Thoracic aorta (tissue), 2 donors: Measurements from ENCODE around the gene HSPA12A. TPM values are rescaled to one million over a fixed set of nuclear protein-coding genes. Genes with fewer than 3 reads are reported as not detected.

Experiments
- ATAC-seq: fragments of 150-250 bp; one replicate; pipeline ENCODE4 v1.8.0; 2017; ENCODE audit warnings: low read depth; ENCODE audit not compliant: insufficient number of reproducible peaks, low FRiP score
- DNase-seq: peaks from one replicate; pipeline ENCODE4 v3.0.0-alpha.2; 2020; ENCODE audit warnings: low spot score
- H3K27ac ChIP-seq, 2 donors: fragments of 200-600 bp; sonication (generic); 1 replicate in 1 of 2; 2 replicates in 1 of 2; pipeline ENCODE4 v1.5.1; 2016; ENCODE audit warnings: mild to moderate bottlenecking in 2 of 2, moderate library complexity in 2 of 2
- H3K27me3 ChIP-seq: fragments of 200-600 bp; sonication (generic); replicated peaks from 2 replicates; pipeline ENCODE4 v1.6.0; 2016; ENCODE audit warnings: mild to moderate bottlenecking; ENCODE audit not compliant: insufficient read depth
- H3K36me3 ChIP-seq: fragments of 200-600 bp; sonication (generic); one replicate; pipeline ENCODE4 v1.5.1; 2016
- H3K4me1 ChIP-seq, 2 donors: fragments of 200-600 bp; sonication (generic); 1 replicate in 1 of 2; 2 replicates in 1 of 2; pipeline versions ENCODE4 v1.5.1 to v1.6.0; 2016; ENCODE audit warnings: low read depth in 2 of 2, mild to moderate bottlenecking in 1 of 2; ENCODE audit not compliant: control insufficient read depth in 1 of 2
- H3K4me3 ChIP-seq: fragments of 200-600 bp; sonication (generic); 2 replicates; pipeline ENCODE4 v1.5.1; 2016; ENCODE audit warnings: mild to moderate bottlenecking
- H3K9me3 ChIP-seq: fragments of 200-600 bp; sonication (generic); 2 replicates; pipeline ENCODE4 v1.5.1; 2016
- CTCF ChIP-seq: fragments of 200-600 bp; sonication (generic); IDR thresholded peaks from one replicate; pipeline ENCODE4 v1.5.1; 2019; ENCODE audit warnings: antibody characterized with exemption
- total RNA-seq, 2 donors: library from RNA; depleted of rRNA; stranded (reverse); fragments of >200 nt; gene quantifications; one replicate each; pipeline versions ENCODE4 v1.1.0 to v1.2.3, GENCODE V29; 2016

Gene HSPA12A
- total RNA-seq, 2 donors from 2014 or later: 10.2 to 13.6 TPM

GRCh38 chr10:116672891-116673290, 69.5 kb downstream of the HSPA12A start:
- no peak for TF ChIP-seq CTCF
- H3K27ac ChIP-seq: no peak overlapping the region
- no peaks in the 10 kb centered on the region for H3K27me3 ChIP-seq
- no peaks in the 10 kb centered on the region for H3K9me3 ChIP-seq
- no peak overlapping the region for H3K4me3 ChIP-seq
- H3K36me3 ChIP-seq: peaks cover 15% of the 10 kb centered on the region
- no peak for ATAC-seq
- no peak for DNase-seq
- H3K4me1 ChIP-seq: no peaks in the 10 kb centered on the region

GRCh38 chr10:116671274-116671926, 71.0 kb downstream of the HSPA12A start:
- H3K27ac ChIP-seq: no peak overlapping the region
- DNase-seq: no peak
- H3K27me3 ChIP-seq: no peaks in the 10 kb centered on the region
- peaks cover 0 to under 1% of the 10 kb centered on the region in 2 donors for H3K4me1 ChIP-seq
- ATAC-seq: no peak
- peaks cover 15% of the 10 kb centered on the region for H3K36me3 ChIP-seq
- H3K9me3 ChIP-seq: no peaks in the 10 kb centered on the region
- no peak for TF ChIP-seq CTCF
- H3K4me3 ChIP-seq: no peak overlapping the region

DNA sequence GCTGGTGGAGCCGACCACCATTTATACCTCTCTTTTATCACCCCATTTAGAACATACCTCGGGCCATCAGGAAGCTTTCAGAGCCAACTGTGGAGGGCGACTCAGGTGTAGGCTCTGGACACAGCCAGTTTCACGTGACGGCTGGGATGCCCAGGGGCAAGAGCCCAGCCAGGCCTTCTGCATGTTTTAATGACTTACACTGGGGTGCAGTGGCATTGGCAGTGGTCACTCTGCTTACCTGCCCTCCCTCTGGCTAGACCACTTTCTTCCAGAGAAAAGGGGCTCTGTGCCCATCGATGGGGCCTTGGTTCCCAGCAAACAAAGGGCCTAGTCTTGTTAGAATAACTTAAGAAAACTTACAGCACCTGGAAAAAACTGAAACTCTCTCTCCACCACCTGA, 71.7 kb downstream of the HSPA12A start:
- H3K4me1 ChIP-seq: peaks cover 5 to 8% of the 10 kb centered on the region in 2 donors
- TF ChIP-seq CTCF: no peak
- DNase-seq: no peak
- H3K36me3 ChIP-seq: peaks cover 10% of the 10 kb centered on the region
- ATAC-seq: no peak
- H3K4me3 ChIP-seq: no peak overlapping the region
- H3K27ac ChIP-seq: no peak overlapping the region
- H3K27me3 ChIP-seq: no peaks in the 10 kb centered on the region
- H3K9me3 ChIP-seq: no peaks in the 10 kb centered on the region

DNA sequence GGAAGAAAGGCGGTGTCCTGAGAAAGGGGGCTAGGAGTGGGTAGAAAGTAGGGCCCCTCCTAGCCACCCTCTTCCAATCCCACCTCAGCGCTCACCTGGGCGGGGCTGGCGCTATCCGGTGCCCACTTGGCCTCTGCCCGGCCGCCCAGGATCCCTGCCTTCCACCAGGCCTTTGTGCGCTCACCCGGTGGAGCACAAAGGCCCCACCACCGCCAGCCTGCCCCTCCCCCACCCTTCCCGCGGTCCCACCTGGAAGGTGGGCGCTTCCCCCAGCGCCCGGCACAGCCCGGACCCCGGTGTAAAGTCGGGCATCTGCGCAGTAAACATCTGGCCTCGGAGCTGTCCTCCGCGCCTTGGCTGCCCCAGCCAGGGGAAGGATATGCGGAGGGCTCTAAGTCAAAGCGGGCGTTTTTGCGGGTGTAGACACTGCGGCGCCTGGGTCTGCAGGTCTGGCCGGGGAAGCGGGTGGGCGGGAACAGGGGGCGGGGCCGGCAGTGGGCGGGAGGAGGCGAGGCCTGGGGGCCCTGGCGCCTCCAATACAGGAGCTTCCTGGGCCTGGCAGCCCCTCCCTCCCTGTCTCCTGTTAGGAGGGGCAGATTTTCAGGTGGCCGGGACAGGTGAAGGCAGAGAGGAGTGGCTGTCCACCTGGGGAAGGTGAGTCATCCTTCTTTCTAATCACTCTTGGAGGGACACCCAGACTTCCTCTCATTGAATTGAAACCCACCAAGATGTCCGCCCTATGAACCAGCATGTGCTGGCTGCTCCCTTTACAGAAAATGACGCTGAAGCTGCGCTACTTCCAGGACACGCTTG, 72.3 kb downstream of the HSPA12A start:
- no peak for ATAC-seq
- H3K27me3 ChIP-seq: no peaks in the 10 kb centered on the region
- no peak for TF ChIP-seq CTCF
- H3K9me3 ChIP-seq: no peaks in the 10 kb centered on the region
- no peak overlapping the region for H3K4me3 ChIP-seq
- peaks cover 9% of the 10 kb centered on the region for H3K36me3 ChIP-seq
- no peak overlapping the region for H3K27ac ChIP-seq
- no peak for DNase-seq
- peaks cover 6 to 8% of the 10 kb centered on the region in 2 donors for H3K4me1 ChIP-seq

GRCh38 chr10:116669080-116669479, 73.3 kb downstream of the HSPA12A start:
- peaks cover 9% of the 10 kb centered on the region for H3K36me3 ChIP-seq
- no peak for DNase-seq
- no peak for TF ChIP-seq CTCF
- no peaks in the 10 kb centered on the region for H3K27me3 ChIP-seq
- no peaks in the 10 kb centered on the region for H3K9me3 ChIP-seq
- no peak for ATAC-seq
- H3K4me1 ChIP-seq: peaks cover 6 to 8% of the 10 kb centered on the region in 2 donors
- no peak overlapping the region for H3K27ac ChIP-seq
- H3K4me3 ChIP-seq: no peak overlapping the region
